Neural crest cell (in vitro differentiated cells): Measurements from ENCODE around the gene HMGCS2. TPM values are rescaled to one million over a fixed set of nuclear protein-coding genes. Genes with fewer than 3 reads are reported as not detected.

Source experiments
- DNase-seq: peaks from one replicate; pipeline ENCODE4 v3.0.0; 2021; ENCODE audit warnings: low read depth, mixed read lengths, low spot score
- H3K27ac Mint-ChIP-seq: one replicate; pipeline ENCODE4 v1.8.0; 2021; ENCODE audit warnings: mild to moderate bottlenecking, mixed read lengths; ENCODE audit not compliant: unreplicated experiment
- H3K27me3 Mint-ChIP-seq: 2 replicates; pipeline ENCODE4 v1.8.0; 2021; ENCODE audit warnings: low read depth, mild to moderate bottlenecking, mixed read lengths
- H3K36me3 Mint-ChIP-seq: 2 replicates; pipeline ENCODE4 v1.8.0; 2021; ENCODE audit warnings: low read depth, mild to moderate bottlenecking, mixed read lengths
- H3K4me1 Mint-ChIP-seq: 2 replicates; pipeline ENCODE4 v1.8.0; 2021; ENCODE audit warnings: mixed read lengths
- H3K4me3 Mint-ChIP-seq: one replicate; pipeline ENCODE4 v1.8.0; 2021; ENCODE audit warnings: mild to moderate bottlenecking, mixed read lengths
- H3K9me3 Mint-ChIP-seq: 2 replicates; pipeline ENCODE4 v1.8.0; 2021; ENCODE audit warnings: mixed read lengths
- total RNA-seq: library from RNA; stranded (reverse); gene quantifications from 2 replicates; pipeline ENCODE4 v1.2.1, GENCODE V29; 2021
- TF ChIP-seq, protein P1 (sequence below): fragments of 200-600 bp; sonication (generic); conservative IDR thresholded peaks from 2 replicates; pipeline ENCODE4 v1.5.0; 2021; ENCODE audit warnings: antibody characterized with exemption, mild to moderate bottlenecking

Gene HMGCS2
- total RNA-seq, 1 donor from 2014 or later, result not detected

DNA sequence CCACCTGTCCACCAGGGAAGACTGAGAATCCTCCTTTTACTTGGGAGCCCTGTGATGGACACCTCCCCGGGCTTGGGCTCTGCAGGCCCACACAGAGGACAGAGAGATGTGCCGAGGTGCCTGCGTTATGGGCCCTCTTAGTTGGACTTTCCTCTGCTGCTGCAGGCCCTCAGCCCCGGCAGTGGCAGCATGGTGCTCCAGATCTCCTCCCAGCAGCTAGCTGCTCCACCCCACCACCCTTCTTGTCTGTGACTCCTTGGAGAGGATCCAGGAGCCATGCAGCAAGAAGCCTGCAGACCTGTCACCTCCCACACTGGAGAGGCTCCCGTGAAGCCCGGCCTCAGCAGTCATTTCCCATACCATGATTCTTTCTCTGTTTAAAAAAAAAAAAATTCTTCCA lies 29.6 kb downstream of the HMGCS2 start:
- TF ChIP-seq, protein P1, sequence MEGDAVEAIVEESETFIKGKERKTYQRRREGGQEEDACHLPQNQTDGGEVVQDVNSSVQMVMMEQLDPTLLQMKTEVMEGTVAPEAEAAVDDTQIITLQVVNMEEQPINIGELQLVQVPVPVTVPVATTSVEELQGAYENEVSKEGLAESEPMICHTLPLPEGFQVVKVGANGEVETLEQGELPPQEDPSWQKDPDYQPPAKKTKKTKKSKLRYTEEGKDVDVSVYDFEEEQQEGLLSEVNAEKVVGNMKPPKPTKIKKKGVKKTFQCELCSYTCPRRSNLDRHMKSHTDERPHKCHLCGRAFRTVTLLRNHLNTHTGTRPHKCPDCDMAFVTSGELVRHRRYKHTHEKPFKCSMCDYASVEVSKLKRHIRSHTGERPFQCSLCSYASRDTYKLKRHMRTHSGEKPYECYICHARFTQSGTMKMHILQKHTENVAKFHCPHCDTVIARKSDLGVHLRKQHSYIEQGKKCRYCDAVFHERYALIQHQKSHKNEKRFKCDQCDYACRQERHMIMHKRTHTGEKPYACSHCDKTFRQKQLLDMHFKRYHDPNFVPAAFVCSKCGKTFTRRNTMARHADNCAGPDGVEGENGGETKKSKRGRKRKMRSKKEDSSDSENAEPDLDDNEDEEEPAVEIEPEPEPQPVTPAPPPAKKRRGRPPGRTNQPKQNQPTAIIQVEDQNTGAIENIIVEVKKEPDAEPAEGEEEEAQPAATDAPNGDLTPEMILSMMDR, result no peak
- Mint-ChIP-seq H3K36me3 (peaks cover 22% of the 10 kb centered on the region), H3K4me3 (no peak overlapping the region), H3K27ac (peak overlapping the region; percentile 71), H3K9me3 (no peaks in the 10 kb centered on the region), H3K27me3 (no peaks in the 10 kb centered on the region), H3K4me1 (peaks cover 27% of the 10 kb centered on the region)
- no peak for DNase-seq

DNA sequence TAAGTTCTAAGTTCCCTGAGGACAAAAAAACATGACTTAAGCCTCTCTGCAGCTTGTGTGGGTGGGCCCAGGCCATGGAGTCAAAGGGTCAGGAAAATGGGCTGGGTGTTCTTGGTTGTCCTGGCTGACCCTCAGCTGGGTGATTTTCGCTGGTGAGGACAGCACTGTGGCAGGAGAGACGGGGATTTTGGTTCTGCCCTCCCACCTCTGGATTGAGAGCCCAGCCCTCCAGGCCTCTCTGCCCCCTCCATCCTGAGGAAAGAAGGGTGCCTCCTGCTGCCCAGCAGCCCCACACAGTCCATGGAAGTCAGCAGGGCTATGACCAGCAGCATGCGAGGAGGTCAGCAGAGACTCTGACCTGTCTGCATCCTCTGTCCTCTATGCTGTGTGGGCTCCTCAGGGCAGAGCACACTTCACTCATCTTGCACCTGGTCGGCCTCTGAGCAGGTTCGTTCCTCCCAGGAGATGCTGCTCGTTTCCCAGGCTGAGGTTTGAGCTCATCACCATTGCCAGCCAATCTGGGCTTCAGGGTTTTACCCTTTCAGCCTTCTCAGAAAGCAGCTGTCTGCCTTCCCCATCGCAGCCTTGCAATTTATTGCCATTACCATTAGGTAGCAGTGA lies 30.5 kb downstream of the HMGCS2 start:
- DNase-seq, result no peak
- TF ChIP-seq, protein P1, result no peak
- no peaks in the 10 kb centered on the region for H3K9me3 Mint-ChIP-seq
- H3K27me3 Mint-ChIP-seq, result no peaks in the 10 kb centered on the region
- peaks cover 23% of the 10 kb centered on the region for H3K4me1 Mint-ChIP-seq
- H3K4me3 Mint-ChIP-seq, result no peak overlapping the region
- peaks cover 18% of the 10 kb centered on the region for H3K36me3 Mint-ChIP-seq
- no peak overlapping the region for H3K27ac Mint-ChIP-seq

DNA sequence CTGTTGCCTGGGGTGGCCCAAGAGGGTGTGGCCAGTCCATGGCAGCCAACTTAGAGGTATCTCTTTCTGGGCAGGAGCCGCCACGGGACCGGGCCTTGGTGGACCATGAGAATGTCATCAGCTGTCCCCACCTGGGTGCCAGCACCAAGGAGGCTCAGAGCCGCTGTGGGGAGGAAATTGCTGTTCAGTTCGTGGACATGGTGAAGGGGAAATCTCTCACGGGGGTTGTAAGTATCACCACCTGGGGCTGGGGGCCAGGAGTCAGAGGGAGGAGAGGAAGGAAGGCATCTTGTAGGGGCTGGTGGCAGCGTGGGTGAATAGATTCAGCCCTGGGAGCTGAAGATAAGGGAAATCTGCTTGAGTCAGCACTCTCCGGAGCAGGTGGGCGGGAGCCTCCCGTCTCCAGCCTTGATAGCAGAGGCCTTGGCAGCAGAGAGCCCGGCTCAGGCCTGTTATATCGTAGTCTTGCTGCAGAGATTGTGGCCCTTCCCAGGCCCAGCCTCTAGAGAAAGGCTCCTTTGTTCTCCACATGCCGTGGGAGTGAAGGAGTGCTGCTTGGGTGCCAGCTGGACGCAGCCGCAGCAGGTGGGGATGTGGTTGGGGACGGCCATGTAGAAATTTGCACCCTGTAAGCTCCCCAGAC lies 31.5 kb downstream of the HMGCS2 start:
- TF ChIP-seq, protein P1, result no peak
- peak overlapping the region; percentile 86 for H3K27ac Mint-ChIP-seq
- H3K4me1 Mint-ChIP-seq, result peaks cover 31% of the 10 kb centered on the region
- H3K36me3 Mint-ChIP-seq, result peaks cover 18% of the 10 kb centered on the region
- H3K9me3 Mint-ChIP-seq, result no peaks in the 10 kb centered on the region
- peak overlapping the region; percentile 56 for H3K4me3 Mint-ChIP-seq
- DNase-seq, result no peak
- no peaks in the 10 kb centered on the region for H3K27me3 Mint-ChIP-seq

DNA sequence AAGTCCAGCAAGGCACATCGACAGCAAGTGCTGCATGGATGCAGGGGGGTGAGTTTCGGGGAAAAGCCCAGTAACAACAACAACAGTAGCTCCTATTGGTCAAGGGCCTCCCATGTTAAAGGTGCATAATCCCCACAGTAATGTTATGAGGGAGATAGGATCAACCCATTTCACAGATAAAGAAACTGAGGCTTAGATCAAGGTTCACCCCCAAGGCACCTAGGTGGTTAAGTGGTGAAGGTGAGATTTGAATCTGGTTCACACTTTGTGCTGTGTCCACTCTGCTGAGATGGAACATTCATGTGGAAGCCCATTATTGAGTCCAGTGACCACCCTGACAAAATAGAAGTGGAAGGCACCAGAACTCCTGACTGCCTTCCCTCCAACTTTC lies 32.1 kb downstream of the HMGCS2 start:
- no peak for DNase-seq
- no peak overlapping the region for H3K27ac Mint-ChIP-seq
- TF ChIP-seq, protein P1, result no peak
- H3K4me1 Mint-ChIP-seq, result peaks cover 33% of the 10 kb centered on the region
- H3K27me3 Mint-ChIP-seq, result no peaks in the 10 kb centered on the region
- H3K4me3 Mint-ChIP-seq, result no peak overlapping the region
- H3K36me3 Mint-ChIP-seq, result peaks cover 18% of the 10 kb centered on the region
- no peaks in the 10 kb centered on the region for H3K9me3 Mint-ChIP-seq

DNA sequence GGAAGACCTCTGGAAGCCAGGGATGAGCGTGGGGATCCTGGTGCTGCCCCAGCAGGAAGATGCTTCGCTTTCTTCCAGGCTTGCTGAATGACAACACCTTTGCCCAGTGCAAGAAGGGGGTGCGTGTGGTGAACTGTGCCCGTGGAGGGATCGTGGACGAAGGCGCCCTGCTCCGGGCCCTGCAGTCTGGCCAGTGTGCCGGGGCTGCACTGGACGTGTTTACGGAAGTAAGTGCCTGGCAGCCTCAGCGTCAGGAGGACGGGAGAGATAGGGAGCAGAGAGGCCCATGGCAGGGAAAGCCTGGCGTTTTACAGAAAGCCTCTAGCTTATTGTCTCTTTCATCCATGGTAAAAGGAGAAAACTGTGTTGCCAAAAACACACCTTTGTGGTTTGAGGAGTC lies 33.5 kb downstream of the HMGCS2 start:
- TF ChIP-seq, protein P1, result no peak
- Mint-ChIP-seq H3K9me3 (no peaks in the 10 kb centered on the region), H3K4me1 (peaks cover 45% of the 10 kb centered on the region), H3K4me3 (no peak overlapping the region), H3K27me3 (no peaks in the 10 kb centered on the region), H3K27ac (no peak overlapping the region), H3K36me3 (peaks cover 23% of the 10 kb centered on the region)
- no peak for DNase-seq
